Activated T-cell treated with anti-CD3 and anti-CD28 coated beads, Interleukin-2, amount 50 U/mL, for 72 hours (primary cell): ENCODE measurements around the gene SULT4A1. TPM values are rescaled to one million over a fixed set of nuclear protein-coding genes. Genes with fewer than 3 reads are reported as not detected.

Experiments used
- total RNA-seq, 2 donors: library from RNA; stranded (reverse); gene quantifications; one replicate each; pipeline ENCODE4 v1.2.3, GENCODE V29; 2022

Gene SULT4A1
- total RNA-seq, 2 donors from 2014 or later = not detected

Other genes starting within 250 kb of the SULT4A1 start
- gene EFCAB6, start 50.2 kb downstream of the SULT4A1 start, total RNA-seq = under 1 TPM; 0.19 to 0.70 TPM
- gene PNPLA5, start 29.5 kb upstream of the SULT4A1 start, total RNA-seq = not detected
- gene PNPLA3, start 61.3 kb upstream of the SULT4A1 start, total RNA-seq = under 1 TPM; 0.25 to 0.60 TPM
- 10 to 100 TPM; 37.6 to 43.0 TPM for gene SAMM50, start 92.9 kb upstream of the SULT4A1 start, total RNA-seq
- gene PARVB, start 161.8 kb upstream of the SULT4A1 start, total RNA-seq = 10 to 100 TPM; 28.4 to 55.7 TPM